AG04450 (cell line): ENCODE results near the gene ZFX. TPM values are rescaled to one million over a fixed set of nuclear protein-coding genes. Genes with fewer than 3 reads are reported as not detected.

ENCODE experiments used
- CTCF ChIA-PET: fragments of 300-600, 350-600 bp; formaldehyde crosslinking; extraction: SDS; loops from one replicate; lab custom pipeline; 2022; ENCODE audit warnings: antibody characterized with exemption, inconsistent platforms; lab: Charles Lee
- POLR2A ChIA-PET: fragments of 350-600 bp; formaldehyde crosslinking; extraction: SDS; loops from one replicate; lab custom pipeline; 2021; ENCODE audit warnings: antibody characterized with exemption, inconsistent platforms; lab: Yijun Ruan, JAX
- DNase-seq: peaks from one replicate; pipeline ENCODE4 v3.0.0-alpha.2; 2011; ENCODE audit warnings: low read depth, low spot score
- H3K27ac ChIP-seq: one replicate; pipeline ENCODE4 v1.5.1; 2012; ENCODE audit warnings: low read depth, low read length, control low read depth
- H3K27me3 ChIP-seq: one replicate; pipeline ENCODE4 v1.6.0; 2012; ENCODE audit warnings: low read length; ENCODE audit not compliant: control insufficient read depth, insufficient read depth
- H3K4me3 ChIP-seq: 2 replicates; pipeline ENCODE4 v1.5.1; 2011; ENCODE audit warnings: mild to moderate bottlenecking, low read depth, low read length, control low read depth
- H3K9me3 ChIP-seq: 2 replicates; pipeline ENCODE4 v1.5.1; 2012; ENCODE audit warnings: low read length; ENCODE audit not compliant: control insufficient read depth, insufficient read depth
- polyA plus RNA-seq: library from polyadenylated mRNA; depleted of rRNA; stranded (reverse); fragments of >200 nt; gene quantifications from 2 replicates; pipeline ENCODE4 v1.2.3, GENCODE V29; 2011
- TF ChIP-seq, protein P1 (sequence below): IDR thresholded peaks from 2 replicates; pipeline ENCODE4 v1.5.1; 2011; ENCODE audit warnings: low read depth, low read length, control low read depth, inconsistent platforms

The ZFX gene
- polyA plus RNA-seq, 1 experiment, result 23.1 TPM

DNA sequence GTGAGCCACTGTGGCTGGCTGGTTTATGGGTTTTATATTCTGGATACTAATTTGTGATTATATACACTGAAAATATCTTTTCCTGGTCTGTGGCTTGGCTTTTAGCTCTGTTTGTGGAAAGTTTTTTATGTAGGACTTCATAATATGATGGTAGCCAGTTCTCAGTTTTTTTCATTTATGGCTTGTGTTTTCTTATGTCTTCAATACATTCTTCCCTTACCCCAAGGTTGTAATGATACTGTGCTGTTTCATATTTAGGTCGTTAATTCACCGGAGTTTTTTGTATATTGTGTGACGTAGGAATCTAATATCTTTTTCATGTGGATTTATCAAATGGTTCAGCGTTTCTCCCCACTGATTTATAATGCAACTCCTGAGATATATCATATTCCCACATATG lies 6.6 kb downstream of the ZFX start:
- no peak for DNase-seq
- Histone ChIP-seq H3K27me3 (no peaks in the 10 kb centered on the region), H3K27ac (no peak overlapping the region), H3K4me3 (no peak overlapping the region), H3K9me3 (no peaks in the 10 kb centered on the region)
- ChIA-PET CTCF (interaction anchor here (0.6 kb wide), 1 partner anchor 24 kb away, joined by 3 read pairs; no protein-coding TSS in a partner anchor), POLR2A (interaction anchor here (0.6 kb wide), 1 partner anchor 72 kb away, joined by 6 read pairs; no protein-coding TSS in a partner anchor)
- TF ChIP-seq, protein P1, sequence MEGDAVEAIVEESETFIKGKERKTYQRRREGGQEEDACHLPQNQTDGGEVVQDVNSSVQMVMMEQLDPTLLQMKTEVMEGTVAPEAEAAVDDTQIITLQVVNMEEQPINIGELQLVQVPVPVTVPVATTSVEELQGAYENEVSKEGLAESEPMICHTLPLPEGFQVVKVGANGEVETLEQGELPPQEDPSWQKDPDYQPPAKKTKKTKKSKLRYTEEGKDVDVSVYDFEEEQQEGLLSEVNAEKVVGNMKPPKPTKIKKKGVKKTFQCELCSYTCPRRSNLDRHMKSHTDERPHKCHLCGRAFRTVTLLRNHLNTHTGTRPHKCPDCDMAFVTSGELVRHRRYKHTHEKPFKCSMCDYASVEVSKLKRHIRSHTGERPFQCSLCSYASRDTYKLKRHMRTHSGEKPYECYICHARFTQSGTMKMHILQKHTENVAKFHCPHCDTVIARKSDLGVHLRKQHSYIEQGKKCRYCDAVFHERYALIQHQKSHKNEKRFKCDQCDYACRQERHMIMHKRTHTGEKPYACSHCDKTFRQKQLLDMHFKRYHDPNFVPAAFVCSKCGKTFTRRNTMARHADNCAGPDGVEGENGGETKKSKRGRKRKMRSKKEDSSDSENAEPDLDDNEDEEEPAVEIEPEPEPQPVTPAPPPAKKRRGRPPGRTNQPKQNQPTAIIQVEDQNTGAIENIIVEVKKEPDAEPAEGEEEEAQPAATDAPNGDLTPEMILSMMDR, result no peak

- CTCF ChIA-PET, result no interaction called here
- no peak for DNase-seq
- Histone ChIP-seq H3K9me3 (no peaks in the 10 kb centered on the region), H3K27me3 (no peaks in the 10 kb centered on the region), H3K27ac (no peak overlapping the region), H3K4me3 (no peak overlapping the region)
- POLR2A ChIA-PET, result no interaction called here
- TF ChIP-seq, protein P1, result no peak
Observed at GRCh38 chrX:24158881-24159280, 9.4 kb downstream of the ZFX start.

- ChIA-PET POLR2A (no interaction called here), CTCF (no interaction called here)
- Histone ChIP-seq H3K4me3 (no peak overlapping the region), H3K9me3 (no peaks in the 10 kb centered on the region), H3K27me3 (no peaks in the 10 kb centered on the region), H3K27ac (no peak overlapping the region)
- TF ChIP-seq, protein P1, result no peak
- no peak for DNase-seq
Observed at GRCh38 chrX:24166078-24166477, 16.5 kb downstream of the ZFX start.

- DNase-seq, result no peak
Observed at GRCh38 chrX:24167719-24168472, 18.4 kb downstream of the ZFX start.

DNA sequence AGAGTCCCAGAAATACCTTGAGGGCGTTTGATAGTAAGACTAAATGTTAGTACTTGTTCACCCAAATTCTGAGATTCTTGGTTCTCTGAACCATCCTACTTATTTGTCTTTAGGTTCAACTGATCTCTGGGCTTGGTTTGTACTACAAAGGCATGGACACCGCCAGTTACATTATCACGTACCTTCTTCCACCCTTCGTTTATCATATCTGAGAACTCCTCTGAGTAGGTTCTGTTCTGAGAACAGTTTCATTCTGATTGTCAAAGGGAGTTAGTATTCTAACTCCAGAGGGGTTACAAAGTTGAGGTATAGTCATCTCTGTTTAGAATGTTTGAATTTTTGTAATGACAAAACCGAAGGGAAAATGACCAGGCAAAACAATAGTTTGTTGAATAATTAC lies 19.3 kb downstream of the ZFX start:
- Histone ChIP-seq H3K4me3 (no peak overlapping the region), H3K9me3 (no peaks in the 10 kb centered on the region), H3K27ac (no peak overlapping the region), H3K27me3 (no peaks in the 10 kb centered on the region)
- ChIA-PET POLR2A (no interaction called here), CTCF (no interaction called here)
- no peak for DNase-seq
- TF ChIP-seq, protein P1, result no peak

More at GRCh38 chrX:24167719-24168472, 18.4 kb downstream of the ZFX start:
- H3K9me3 ChIP-seq, result no peaks in the 10 kb centered on the region
- ChIA-PET POLR2A (no interaction called here), CTCF (no interaction called here)
- no peaks in the 10 kb centered on the region for H3K27me3 ChIP-seq
- TF ChIP-seq, protein P1, result no peak
- H3K4me3 ChIP-seq, result no peak overlapping the region
- H3K27ac ChIP-seq, result no peak overlapping the region
